ENCODE results near the gene PSMG3.

- TF ChIP-seq CTCF (IDR thresholded peaks at IDR 0.05): no peak
- no peak for TF ChIP-seq CEBPB (IDR thresholded peaks at IDR 0.05)
- no peak for TF ChIP-seq RFX5 (IDR thresholded peaks at IDR 0.05)
- no peak for TF ChIP-seq REST (IDR thresholded peaks at IDR 0.05)
- TF ChIP-seq ZC3H11A (IDR thresholded peaks at IDR 0.05): no peak
- TF ChIP-seq RAD21 (conservative IDR thresholded peaks at IDR 0.05 in 1 of 2, IDR thresholded peaks at IDR 0.05 in 1 of 2): no peak
- no peak for TF ChIP-seq MAZ (IDR thresholded peaks at IDR 0.05; ENCODE audit: borderline replicate concordance, low read depth, low read length)
- no peak for TF ChIP-seq BHLHE40 (IDR thresholded peaks at IDR 0.05; ENCODE audit: low read depth, low read length)
- TF ChIP-seq CHD2 (IDR thresholded peaks at IDR 0.05; ENCODE audit: low read length, partially characterized antibody): no peak
Observed at GRCh38 chr7:1558841-1559625, 10.8 kb downstream of the PSMG3 start.
